ENCODE results near the gene FCN2.

The FCN2 gene

GRCh38 chr9:134889386-134890154 is 9.0 kb downstream of the FCN2 start:
- DNase-seq = no peak

DNA sequence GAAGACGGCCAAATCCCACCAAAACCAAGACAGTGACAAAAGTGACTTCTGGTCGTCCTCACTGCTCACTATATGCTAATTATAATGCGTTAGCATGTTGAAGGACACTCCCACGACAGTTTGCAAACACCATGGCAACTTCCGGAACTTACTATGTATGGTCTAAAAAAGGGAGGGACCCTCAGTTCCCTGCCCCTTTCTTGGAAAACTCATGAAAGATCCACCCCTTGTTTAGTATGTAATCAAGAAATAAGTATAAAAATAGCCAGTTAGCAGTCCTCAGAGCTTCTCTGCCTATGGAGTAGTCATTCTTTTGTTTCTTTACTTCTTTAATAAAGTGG is 9.5 kb downstream of the FCN2 start:
- no peak for DNase-seq

- no peak for DNase-seq
Measured at GRCh38 chr9:134891053-134891452, 10.4 kb downstream of the FCN2 start.

DNA sequence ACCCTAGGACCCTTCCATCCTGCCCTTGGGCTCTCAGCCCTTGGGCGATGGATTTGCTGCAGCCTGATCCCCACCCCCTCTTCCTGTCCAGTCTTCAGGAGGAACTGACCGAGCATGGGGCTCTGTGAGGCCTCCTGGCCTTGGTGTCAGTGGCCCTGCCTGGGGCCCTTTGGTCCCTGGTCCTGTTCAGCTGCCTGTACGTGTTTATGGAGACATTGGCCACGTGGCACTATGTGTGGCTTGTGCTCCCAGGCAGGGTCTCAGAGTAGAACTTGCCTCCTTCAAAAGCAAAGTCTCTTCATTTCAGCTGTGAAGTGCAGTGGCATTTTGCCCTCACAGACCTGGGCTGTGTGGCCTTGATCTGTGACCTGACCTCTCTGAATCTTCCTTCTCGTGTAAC is 11.1 kb downstream of the FCN2 start:
- no peak for DNase-seq

DNA sequence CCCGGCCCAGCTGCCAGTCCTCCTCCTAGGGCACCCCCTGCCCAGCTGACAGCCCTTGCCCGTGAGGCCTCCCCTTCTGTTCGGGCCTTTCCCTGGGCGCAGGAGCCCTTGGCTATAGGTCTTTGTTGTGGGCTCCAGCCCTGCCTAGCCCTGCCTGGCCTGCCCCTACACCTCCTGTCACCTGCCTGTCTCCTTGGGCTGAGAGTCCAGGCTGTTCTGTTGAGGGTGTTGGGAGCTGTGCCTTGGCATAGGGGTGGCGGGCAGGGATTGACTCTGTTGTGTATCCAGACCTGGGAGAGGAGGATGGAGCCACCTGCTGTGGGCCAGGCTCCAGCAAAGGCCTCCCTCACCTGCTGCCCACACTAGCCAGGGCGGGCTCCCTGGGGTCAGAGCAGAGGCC is 11.6 kb downstream of the FCN2 start:
- no peak for DNase-seq

DNA sequence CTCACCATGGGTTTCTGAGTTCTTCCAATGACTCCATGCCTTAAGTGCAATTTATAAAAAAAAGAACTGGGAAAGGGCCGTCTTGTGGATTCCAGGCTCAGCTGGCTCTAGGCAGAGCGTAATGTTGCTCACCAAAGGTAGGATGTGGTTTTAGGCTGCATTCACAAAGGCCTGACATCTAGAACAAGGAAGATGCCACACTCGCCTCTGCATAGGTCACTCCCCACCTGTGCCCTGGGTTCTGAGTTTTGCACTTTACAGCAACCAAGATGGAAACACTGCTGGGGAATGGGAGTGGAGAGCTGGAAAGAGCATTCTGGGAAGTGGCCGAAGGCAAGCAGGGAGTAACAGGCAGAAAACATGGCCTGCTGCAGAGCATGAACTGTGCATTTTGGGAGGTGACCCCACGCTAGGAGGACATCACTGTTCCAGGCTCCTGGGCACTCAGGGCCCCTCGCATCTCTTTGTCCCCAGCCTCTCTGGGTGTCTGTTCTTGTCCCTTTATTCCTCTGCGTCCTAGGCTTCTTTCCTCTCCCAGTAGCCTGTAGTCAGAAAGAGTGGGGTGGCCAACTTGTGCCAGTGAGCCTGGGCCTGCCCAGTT is 12.3 kb downstream of the FCN2 start:
- DNase-seq = no peak

GRCh38 chr9:134894136-134894860 is 13.7 kb downstream of the FCN2 start:
- no peak for DNase-seq

DNA sequence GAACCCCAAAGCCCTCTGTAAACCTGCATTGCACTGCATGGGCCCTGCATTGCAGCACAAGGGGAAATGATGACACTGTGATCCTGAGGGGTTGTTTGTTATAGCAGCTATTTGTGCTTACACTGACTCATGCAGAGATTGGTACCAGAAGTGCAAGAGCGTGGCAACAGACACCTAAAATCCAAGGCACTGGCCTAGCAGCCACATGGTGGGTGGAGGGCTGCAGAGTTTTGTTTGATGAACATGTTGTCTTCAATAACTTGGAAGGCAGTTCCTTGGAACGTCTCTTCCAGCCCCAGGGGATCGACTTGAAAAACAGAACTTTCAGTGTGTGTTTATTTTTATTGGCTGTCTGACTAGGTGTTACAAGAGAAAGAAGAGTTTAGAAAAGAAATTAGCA is 14.5 kb downstream of the FCN2 start:
- DNase-seq = no peak

DNA sequence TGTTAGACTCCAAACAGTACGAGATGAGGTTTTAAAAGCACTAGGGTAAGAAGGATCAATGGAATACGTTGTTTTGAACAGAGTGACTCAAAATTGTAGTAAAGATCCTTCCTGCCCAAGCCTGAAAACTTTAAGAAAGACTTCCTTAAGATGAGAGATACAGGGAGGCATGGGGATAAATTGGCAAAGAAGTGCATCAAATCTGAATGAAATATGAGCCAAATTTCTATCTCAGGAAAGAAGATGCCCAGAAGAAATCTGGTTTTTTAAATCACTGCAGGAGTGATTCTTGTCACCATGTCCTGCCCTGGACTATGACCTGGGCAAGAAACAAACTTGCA is 14.9 kb downstream of the FCN2 start:
- no peak for DNase-seq

DNA sequence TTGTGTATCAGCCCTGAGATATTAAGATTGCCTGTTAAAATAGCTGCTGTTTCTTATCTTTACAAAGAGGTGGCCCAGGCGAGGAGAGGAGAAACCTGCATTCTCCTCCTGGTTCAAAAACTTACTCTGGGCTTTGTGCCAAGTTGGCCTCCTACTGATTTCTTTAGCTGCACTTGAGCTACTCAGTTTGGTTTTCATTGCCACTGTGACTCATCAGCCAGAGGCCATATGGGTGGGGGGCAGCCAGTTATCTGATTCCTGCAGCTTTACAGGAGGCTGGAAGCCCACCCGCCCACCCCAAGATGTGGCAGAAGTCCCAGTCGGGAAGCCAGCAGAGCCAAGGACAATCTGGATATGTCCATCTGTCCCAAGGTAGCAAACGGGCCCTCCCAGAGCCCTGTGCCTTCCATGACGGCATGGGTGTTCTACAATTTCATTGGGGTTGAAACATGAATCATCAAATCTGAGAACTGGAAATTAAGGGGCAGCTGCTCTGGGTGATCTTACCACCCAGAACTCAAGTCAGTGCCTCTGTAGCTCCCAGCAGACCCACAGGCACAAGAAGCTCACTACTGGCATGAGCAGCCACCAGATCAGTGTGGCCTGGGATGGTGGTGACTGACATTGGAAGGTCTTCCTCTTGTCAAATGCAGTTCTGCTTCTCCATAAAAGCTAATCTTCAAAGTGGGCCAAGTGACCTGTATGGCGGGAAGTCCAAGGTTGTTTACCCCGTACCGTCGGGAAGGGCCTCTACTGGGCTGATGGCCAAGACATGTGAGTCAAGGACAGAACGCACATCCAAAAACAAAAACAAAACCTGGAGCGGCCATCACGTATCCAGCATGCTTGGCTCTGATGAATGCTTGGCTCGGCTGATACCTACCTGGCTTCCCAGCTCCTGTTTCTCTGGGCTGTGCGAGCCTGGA is 15.6 kb downstream of the FCN2 start:
- no peak for DNase-seq

DNA sequence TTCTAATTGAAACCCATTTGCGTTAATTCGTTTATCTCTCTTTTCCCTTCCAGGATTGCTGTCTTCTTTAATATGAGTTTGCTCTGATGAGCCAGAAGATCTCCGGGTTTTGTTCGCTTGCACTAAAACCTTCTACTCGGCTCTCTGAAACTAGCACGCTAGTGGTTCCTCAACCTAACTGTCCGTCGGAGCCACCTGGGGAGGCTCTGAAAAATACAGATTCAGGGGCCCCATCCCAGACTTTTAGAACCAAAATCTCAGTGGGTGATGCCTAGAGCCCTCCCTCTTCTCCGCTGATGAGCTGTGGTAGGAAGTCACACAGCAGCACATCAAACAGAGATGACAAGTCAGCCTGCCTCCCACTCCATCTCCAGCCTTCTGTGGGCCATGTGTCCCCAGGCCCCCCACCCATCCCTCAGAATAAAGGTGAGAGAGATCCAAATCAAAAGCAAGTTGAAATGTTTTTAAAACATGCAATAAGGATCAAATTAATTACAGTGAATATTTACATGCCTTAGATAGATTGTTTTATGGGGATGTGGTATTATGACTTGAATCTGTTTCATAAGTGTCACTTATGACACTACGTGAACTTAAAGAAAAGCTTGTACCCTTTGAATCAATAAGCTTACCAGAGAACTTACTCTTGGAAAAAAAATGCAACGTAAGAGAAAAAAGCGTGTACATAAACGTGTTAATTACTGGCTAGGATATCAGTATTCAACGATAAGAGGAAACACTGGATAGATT is 16.4 kb downstream of the FCN2 start:
- DNase-seq = no peak

DNA sequence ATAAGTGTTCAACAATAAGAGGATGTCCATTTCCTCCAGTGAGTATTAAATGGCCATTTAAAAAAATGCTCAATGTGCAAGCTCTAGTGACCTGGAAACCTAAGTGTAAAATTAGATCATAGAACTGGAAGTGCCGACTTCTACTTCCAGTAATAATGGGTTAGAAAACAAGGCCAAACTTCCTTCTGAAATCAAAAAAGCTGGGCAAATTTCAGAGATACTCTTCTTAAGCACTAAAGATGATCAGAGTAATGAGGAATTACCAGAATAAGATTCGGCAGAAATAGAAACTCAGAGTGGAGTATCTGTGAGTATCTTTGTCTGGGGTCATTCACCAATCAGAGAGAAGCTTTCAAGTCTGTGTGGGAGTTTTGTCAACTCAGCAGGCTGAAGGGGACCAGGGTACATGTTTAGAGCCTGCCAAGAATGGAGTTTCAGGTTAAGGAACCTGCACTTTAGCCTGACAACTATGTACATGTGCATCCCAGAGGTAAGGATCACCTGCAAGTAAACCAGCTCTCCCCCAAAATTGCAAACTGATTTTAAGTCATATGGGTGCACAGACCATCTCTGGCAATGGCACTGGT is 17.1 kb downstream of the FCN2 start:
- no peak for DNase-seq

- DNase-seq = no peak
Measured at GRCh38 chr9:134898319-134898718, 17.7 kb downstream of the FCN2 start.

- no peak for DNase-seq
Measured at GRCh38 chr9:134899168-134899567, 18.6 kb downstream of the FCN2 start.

DNA sequence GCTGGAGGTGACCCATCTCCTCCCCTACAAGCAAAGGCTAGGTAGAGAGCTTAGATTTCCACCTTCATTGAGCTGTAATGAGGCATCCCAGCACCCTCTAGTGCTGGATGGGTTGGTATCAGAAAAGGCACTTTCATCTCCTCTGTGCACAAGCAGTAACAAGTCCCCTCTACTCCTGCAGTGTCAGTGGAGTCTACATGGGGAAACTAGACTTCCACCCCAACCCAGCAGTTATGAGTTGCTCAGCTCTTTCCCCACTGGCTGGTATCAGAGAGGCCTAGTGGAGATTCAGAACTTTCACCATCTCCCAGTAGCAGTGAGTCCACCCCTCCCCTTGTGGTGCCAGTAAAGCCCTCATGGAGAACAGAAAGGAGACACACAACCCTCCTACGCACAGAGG is 19.2 kb downstream of the FCN2 start:
- no peak for DNase-seq

DNA sequence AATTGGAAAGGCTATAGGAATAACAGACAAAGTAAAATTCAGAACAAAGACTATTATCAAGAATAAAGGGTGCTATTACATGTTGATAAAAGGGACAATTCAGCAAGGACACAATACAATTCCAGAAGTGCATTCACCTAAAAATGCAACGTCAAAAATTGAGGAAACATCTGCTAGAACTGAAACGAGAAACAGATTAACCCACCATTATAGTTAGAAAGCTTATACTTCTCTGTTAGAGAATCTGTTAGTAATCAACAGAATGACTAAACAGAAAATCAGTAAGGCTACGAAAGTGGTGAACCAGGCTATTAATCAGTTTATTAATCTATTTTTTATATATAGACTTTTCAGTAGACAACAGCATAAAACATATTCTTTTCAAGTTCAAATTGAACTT is 22.3 kb downstream of the FCN2 start:
- DNase-seq = no peak

DNA sequence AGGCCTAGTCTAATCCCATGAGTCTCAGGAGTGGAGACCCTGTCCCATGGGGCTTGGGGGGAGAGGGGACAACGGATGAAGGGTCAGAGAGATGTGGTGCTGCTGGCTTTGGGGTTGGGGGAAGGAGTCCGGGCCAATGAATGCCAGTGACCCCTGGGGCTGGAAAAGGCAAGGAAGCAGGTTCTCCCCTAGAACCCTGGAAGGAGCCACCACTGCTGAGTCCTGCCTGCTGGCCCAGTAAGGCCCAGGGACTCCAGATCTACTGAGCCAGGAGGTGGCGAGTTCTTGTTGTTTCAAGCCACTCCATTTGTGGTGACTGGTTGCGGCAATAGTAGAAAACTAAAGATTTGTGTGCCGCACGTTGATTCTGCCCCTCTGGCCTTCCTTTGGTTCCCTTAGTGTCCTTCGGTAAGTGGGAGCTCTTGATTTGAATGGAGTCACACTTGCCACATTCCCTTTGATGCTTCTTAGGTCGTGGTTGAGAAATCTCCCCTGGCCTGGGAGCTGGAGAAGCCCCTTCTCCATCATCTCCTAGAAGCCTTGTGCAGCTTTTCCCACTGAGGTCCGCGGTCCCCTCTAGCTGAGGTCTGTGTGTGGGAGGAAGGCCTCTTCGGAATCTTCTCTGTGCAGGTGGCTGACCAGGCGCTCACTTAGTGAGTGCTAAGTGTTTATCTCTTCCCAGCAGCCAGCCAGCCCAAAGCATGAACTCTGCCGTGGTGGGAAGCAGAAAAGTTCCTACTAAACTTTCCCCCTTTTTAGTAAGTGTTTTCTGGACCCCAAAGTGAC is 28.1 kb downstream of the FCN2 start:
- no peak for DNase-seq

DNA sequence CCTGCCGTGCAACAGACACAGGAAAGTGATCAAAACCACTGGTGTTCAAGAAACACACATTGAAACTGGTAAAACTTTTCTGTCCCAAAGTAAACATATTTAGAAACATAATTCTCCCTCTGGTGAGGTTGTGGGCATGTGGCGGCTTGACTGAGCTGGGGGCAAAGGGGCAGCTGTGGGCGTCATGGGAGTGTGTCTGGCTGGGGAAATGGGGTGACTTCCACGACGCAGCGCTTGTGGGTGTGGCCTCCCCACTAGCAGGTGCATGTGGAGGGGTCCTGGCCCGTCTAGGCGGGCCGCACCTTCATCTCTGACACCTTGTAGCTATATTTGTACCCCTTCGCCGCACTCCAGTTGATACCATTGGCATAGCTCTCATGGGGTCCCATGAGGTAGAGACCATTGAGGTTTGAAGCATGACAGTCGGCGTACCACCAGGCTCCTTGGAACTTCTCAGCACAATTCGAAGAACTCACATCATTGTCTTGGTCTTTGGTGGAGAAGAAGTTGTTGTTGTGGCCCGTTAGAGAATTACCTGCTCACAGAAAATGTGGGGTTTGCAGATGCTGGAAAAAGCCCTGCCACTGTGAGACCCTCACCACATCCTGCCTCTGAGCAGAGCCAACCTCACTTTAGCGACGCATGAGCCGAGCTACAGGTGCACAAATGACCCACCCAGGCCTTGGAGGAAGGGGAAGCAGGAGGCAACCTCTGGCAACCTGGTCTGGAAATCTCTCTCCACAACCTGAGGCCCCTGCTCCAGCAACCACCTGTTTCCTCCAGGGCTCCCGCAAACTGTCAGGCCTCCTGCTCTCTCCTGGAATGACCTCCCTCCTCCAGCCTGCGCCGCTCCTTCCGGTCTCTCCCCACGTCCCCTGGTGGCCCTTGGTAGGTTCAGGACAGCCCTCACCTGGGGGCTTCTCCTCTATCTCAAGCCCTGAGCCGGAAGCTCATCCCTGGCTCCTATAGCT is 29.2 kb downstream of the FCN2 start:
- DNase-seq = no peak

DNA sequence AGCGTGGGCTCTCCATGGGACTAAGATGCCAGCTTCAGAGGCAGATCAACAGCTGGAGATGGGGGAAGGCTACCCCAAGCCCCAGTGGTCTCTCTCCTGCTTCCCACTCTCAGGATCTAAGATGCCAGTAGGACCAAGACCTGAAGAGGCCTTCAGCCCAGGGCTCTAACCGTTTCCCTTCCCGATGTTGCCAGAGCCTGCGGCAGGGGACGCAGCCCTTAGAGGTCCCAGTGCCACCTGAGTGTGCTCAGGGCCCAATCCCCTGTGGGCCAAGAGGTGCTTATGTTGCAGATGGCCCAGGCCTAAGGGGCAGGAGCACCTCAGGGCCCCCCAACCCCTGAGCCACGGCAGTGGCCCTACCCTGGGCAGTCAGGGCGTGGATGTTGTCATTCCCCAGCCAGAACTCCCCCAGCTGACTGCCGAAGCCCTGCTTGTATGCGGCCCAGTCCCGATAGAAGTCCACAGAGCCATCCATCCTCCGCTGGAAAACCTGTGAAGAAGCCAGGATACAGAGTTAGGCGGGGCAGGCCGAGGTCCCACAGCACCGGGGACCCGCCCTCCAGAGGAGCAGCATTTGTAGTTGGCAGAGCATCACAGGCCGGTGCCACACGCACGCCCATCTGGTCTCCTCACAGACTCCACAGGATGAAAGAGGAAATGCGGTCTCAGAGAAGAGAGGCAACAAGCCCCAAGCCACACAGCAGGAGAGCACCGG is 31.7 kb downstream of the FCN2 start:
- no peak for DNase-seq

All from stimulated activated naive CD4-positive, alpha-beta T cell (primary cell).